Measurements from ENCODE around the gene LHFPL6. TPM values are rescaled to one million over a fixed set of nuclear protein-coding genes. Genes with fewer than 3 reads are reported as not detected.

Gene LHFPL6
- total RNA-seq = 100 to 1,000 TPM; 211 to 214 TPM
- 100 to 1,000 TPM in 1 of 2 donors, 10 to 100 TPM in 1; 58.1 to 127 TPM for polyA plus RNA-seq
- long read RNA-seq, donor 1, partial matches to known transcripts = 32 of 101 reads
- long read RNA-seq, donor 1, other reads (novel, unspliced or antisense) = 66 of 101 reads
- long read RNA-seq, donor 2, partial matches to known transcripts = 11 of 74 reads
- long read RNA-seq, donor 2, other reads (novel, unspliced or antisense) = 62 of 74 reads

DNA sequence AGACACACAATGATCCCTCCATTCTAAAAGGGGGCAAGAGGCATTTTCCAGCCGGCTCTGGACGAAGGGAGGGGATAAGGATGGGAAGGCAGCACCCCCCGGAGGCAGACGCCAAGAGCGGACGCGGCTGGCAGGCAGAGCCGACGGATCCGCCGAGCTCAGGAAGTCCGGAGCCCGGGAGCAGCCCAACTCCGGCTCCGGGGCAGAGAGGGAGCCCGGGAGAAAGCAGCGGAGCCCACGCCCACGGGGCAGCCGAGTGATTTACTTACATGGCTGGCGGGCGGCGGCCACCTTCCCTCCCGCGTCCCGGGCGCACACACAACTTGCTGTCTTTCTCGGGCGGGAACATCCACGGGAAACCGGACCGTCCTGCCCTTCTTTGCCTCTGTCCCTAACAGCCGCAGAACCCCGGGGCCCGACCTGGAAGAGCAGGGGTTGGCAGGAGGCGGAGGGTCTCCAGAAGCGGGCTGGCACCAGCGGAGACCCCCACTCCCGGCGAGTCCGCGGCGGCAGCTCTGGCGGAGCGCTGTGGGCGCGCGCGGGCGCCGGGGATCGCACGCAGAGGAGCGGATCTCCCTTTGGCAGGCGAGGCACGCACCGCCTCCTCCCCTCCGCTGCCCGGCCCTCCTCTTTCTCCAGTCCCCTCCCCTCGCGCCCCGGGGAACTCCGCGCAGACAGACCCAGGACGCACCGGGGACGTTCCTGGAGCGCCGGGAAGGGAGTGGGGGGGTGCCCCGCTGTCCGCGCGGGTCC lies at the start of gene LHFPL6:
TSS of gene LHFPL6 (minus strand) at position 580 of the 753 bp plus-strand sequence.
- H3K4me1 ChIP-seq (ENCODE audit: control insufficient read depth in 1 of 2, insufficient read depth in 2 of 2, low read length in 2 of 2) = no peaks in the 10 kb centered on the region
- 0% methylated on average over 44 to 73 of the region's 73 CpGs for WGBS, 2 donors
- peak; percentile 96 for ATAC-seq (ENCODE audit: low FRiP score)

DNA sequence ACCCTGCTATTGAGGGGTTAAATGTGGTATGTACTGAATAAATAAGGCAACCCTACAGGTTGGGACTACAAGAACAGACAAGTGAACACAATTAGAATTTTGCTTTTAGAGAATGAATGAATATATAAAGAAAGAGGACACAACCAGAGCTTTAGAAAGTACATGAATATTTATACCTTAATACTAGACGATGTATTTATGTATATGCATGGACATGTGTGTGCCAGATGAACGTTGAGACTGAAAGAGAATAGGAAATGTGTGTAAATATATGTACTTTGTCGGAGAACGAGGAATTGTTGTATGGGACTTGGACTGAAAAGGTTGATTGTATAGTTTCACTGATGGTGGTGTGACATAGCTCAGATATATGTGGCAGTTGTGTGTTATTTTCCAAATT lies 43.1 kb upstream of the LHFPL6 start:
- 72 to 76% methylated on average over 4 of the region's 4 CpGs for WGBS, 2 donors
- no peaks in the 10 kb centered on the region for H3K4me1 ChIP-seq (ENCODE audit: control insufficient read depth in 1 of 2, insufficient read depth in 2 of 2, low read length in 2 of 2)
- H3K4me3 ChIP-seq (ENCODE audit: low read length in 2 of 2) = no peak overlapping the region
- intact Hi-C loops (cut with DNase I) = no loop called here
- H3K9me3 ChIP-seq (ENCODE audit: control insufficient read depth, low read length) = no peaks in the 10 kb centered on the region
- no peaks in the 10 kb centered on the region for H3K36me3 ChIP-seq (ENCODE audit: control insufficient read depth in 1 of 2, insufficient read depth in 2 of 2, low read length in 1 of 2)
- no peak for DNase-seq
- H3K27ac ChIP-seq (ENCODE audit: low read depth in 1 of 2, low read length in 2 of 2) = no peak overlapping the region
- no peaks in the 10 kb centered on the region for H3K27me3 ChIP-seq (ENCODE audit: control insufficient read depth in 1 of 2, insufficient read depth in 2 of 2, low read length in 1 of 2)
- no peak for ATAC-seq (ENCODE audit: low FRiP score)

More for the DNA sequence above, at the start of gene LHFPL6:
- DNase-seq = peak; percentile 92 to 95
- Histone ChIP-seq H3K27ac (ENCODE audit: low read depth in 1 of 2, low read length in 2 of 2) (peak within 1 kb of the TSS; percentile 39 to 76), H3K4me3 (ENCODE audit: low read length in 2 of 2) (peak within 1 kb of the TSS; percentile 85 to 90), H3K36me3 (ENCODE audit: control insufficient read depth in 1 of 2, insufficient read depth in 2 of 2, low read length in 1 of 2) (no peaks in the 10 kb centered on the region), H3K27me3 (ENCODE audit: control insufficient read depth in 1 of 2, insufficient read depth in 2 of 2, low read length in 1 of 2) (no peaks in the 10 kb centered on the region), H3K9me3 (ENCODE audit: control insufficient read depth, low read length) (no peaks in the 10 kb centered on the region)
- intact Hi-C loops (cut with DNase I) = loop anchor here (2.0 to 5.0 kb wide), 4 partner anchors 75 to 330 kb away; no protein-coding TSS in a partner anchor

- Histone ChIP-seq H3K4me3 (ENCODE audit: low read length in 2 of 2) (no peak overlapping the region), H3K27me3 (ENCODE audit: control insufficient read depth in 1 of 2, insufficient read depth in 2 of 2, low read length in 1 of 2) (no peaks in the 10 kb centered on the region), H3K4me1 (ENCODE audit: control insufficient read depth in 1 of 2, insufficient read depth in 2 of 2, low read length in 2 of 2) (no peaks in the 10 kb centered on the region), H3K27ac (ENCODE audit: low read depth in 1 of 2, low read length in 2 of 2) (no peak overlapping the region), H3K36me3 (ENCODE audit: control insufficient read depth in 1 of 2, insufficient read depth in 2 of 2, low read length in 1 of 2) (no peaks in the 10 kb centered on the region), H3K9me3 (ENCODE audit: control insufficient read depth, low read length) (peaks cover 3% of the 10 kb centered on the region)
- intact Hi-C loops (cut with DNase I) = no loop called here
- DNase-seq = no peak
- WGBS, 2 donors = 81 to 86% methylated on average over 1 of the region's 1 CpG
- no peak for ATAC-seq (ENCODE audit: low FRiP score)
Measured at GRCh38 chr13:39641645-39642044, 38.7 kb upstream of the LHFPL6 start.

GRCh38 chr13:39637890-39638289 lies 34.9 kb upstream of the LHFPL6 start:
- Histone ChIP-seq H3K27ac (ENCODE audit: low read depth in 1 of 2, low read length in 2 of 2) (no peak overlapping the region), H3K27me3 (ENCODE audit: control insufficient read depth in 1 of 2, insufficient read depth in 2 of 2, low read length in 1 of 2) (no peaks in the 10 kb centered on the region), H3K36me3 (ENCODE audit: control insufficient read depth in 1 of 2, insufficient read depth in 2 of 2, low read length in 1 of 2) (no peaks in the 10 kb centered on the region), H3K4me3 (ENCODE audit: low read length in 2 of 2) (no peak overlapping the region), H3K9me3 (ENCODE audit: control insufficient read depth, low read length) (peaks cover 3% of the 10 kb centered on the region), H3K4me1 (ENCODE audit: control insufficient read depth in 1 of 2, insufficient read depth in 2 of 2, low read length in 2 of 2) (no peaks in the 10 kb centered on the region)
- intact Hi-C loops (cut with DNase I) = no loop called here
- DNase-seq (no peak), ATAC-seq (ENCODE audit: low FRiP score) (no peak)
- 87 to 91% methylated on average over 3 of the region's 3 CpGs for WGBS, 2 donors

DNA sequence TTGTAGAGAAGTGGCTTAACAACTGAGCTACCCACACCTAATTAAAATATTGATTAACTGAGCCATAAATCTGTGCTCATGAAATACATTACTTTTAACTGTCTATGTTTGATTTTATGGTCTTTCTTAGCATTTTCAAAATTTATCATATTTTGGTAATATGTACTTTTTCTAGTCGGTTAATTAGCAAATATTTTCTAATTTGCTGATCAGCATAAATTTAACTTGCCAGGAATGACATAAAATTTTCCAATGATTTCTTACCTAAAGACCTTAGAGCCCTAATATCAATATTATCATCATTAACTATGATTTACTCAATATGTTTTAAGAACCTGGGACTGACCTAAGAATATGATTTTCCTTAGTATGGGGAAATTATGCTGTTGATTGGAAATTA lies 32.6 kb upstream of the LHFPL6 start:
- DNase-seq (no peak), ATAC-seq (ENCODE audit: low FRiP score) (no peak)
- H3K4me3 ChIP-seq (ENCODE audit: low read length in 2 of 2) = no peak overlapping the region
- H3K27me3 ChIP-seq (ENCODE audit: control insufficient read depth in 1 of 2, insufficient read depth in 2 of 2, low read length in 1 of 2) = peaks cover 0 to 3% of the 10 kb centered on the region in 2 donors
- intact Hi-C loops (cut with DNase I) = no loop called here
- 87 to 92% methylated on average over 1 of the region's 1 CpG for WGBS, 2 donors
- H3K9me3 ChIP-seq (ENCODE audit: control insufficient read depth, low read length) = peaks cover 6% of the 10 kb centered on the region
- no peaks in the 10 kb centered on the region for H3K36me3 ChIP-seq (ENCODE audit: control insufficient read depth in 1 of 2, insufficient read depth in 2 of 2, low read length in 1 of 2)
- no peaks in the 10 kb centered on the region for H3K4me1 ChIP-seq (ENCODE audit: control insufficient read depth in 1 of 2, insufficient read depth in 2 of 2, low read length in 2 of 2)
- no peak overlapping the region for H3K27ac ChIP-seq (ENCODE audit: low read depth in 1 of 2, low read length in 2 of 2)

DNA sequence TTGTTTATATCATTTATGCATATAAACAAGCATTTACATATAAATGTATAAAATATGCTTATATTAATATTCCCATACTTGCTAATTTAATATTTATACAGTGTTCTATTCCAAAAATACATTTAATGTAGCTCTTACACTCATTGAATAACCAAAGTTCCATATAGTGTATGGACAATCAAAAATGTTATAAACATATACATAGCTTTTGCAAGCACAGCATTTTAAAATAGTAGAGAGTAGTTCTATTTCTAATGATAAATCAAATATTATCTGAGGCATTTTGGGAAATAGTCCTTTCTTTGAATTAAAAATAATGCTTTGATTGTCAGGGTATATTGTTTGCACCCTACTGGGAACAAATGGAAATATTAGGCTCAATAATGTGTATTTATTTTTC lies 30.0 kb upstream of the LHFPL6 start:
- no peaks in the 10 kb centered on the region for H3K36me3 ChIP-seq (ENCODE audit: control insufficient read depth in 1 of 2, insufficient read depth in 2 of 2, low read length in 1 of 2)
- no peak overlapping the region for H3K4me3 ChIP-seq (ENCODE audit: low read length in 2 of 2)
- H3K27ac ChIP-seq (ENCODE audit: low read depth in 1 of 2, low read length in 2 of 2) = no peak overlapping the region
- H3K27me3 ChIP-seq (ENCODE audit: control insufficient read depth in 1 of 2, insufficient read depth in 2 of 2, low read length in 1 of 2) = peaks cover 0 to 3% of the 10 kb centered on the region in 2 donors
- ATAC-seq (ENCODE audit: low FRiP score) (no peak), DNase-seq (no peak)
- H3K9me3 ChIP-seq (ENCODE audit: control insufficient read depth, low read length) = peaks cover 6% of the 10 kb centered on the region
- intact Hi-C loops (cut with DNase I) = no loop called here
- H3K4me1 ChIP-seq (ENCODE audit: control insufficient read depth in 1 of 2, insufficient read depth in 2 of 2, low read length in 2 of 2) = no peaks in the 10 kb centered on the region

DNA sequence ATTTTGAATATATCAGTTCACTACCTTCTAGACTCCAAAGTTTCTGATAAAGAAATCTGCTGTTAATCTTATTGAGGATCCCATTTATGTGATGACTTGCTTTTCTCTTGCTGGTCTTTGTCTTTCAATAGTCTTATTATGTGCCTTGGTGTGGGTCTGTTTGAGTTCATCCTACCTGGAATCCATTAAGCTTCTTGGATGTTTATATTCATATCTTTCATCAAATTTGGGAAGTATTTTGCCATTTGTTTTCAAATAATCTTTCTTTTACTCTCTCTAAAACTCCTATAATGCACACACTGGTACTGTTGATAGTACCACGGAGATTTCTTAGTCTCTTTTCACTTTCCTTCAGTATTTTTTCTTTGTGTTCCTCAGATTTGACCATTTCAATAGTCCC lies 28.3 kb upstream of the LHFPL6 start:
- H3K9me3 ChIP-seq (ENCODE audit: control insufficient read depth, low read length) = peaks cover 4% of the 10 kb centered on the region
- peaks cover 0 to 3% of the 10 kb centered on the region in 2 donors for H3K27me3 ChIP-seq (ENCODE audit: control insufficient read depth in 1 of 2, insufficient read depth in 2 of 2, low read length in 1 of 2)
- no peak overlapping the region for H3K4me3 ChIP-seq (ENCODE audit: low read length in 2 of 2)
- H3K4me1 ChIP-seq (ENCODE audit: control insufficient read depth in 1 of 2, insufficient read depth in 2 of 2, low read length in 2 of 2) = no peaks in the 10 kb centered on the region
- no peak for ATAC-seq (ENCODE audit: low FRiP score)
- DNase-seq = no peak
- H3K27ac ChIP-seq (ENCODE audit: low read depth in 1 of 2, low read length in 2 of 2) = no peak overlapping the region
- WGBS, 2 donors = 75 to 95% methylated on average over 1 of the region's 1 CpG
- intact Hi-C loops (cut with DNase I) = no loop called here
- H3K36me3 ChIP-seq (ENCODE audit: control insufficient read depth in 1 of 2, insufficient read depth in 2 of 2, low read length in 1 of 2) = no peaks in the 10 kb centered on the region

GRCh38 chr13:39623466-39623865 lies 20.5 kb upstream of the LHFPL6 start:
- Histone ChIP-seq H3K4me3 (ENCODE audit: low read length in 2 of 2) (no peak overlapping the region), H3K36me3 (ENCODE audit: control insufficient read depth in 1 of 2, insufficient read depth in 2 of 2, low read length in 1 of 2) (no peaks in the 10 kb centered on the region), H3K4me1 (ENCODE audit: control insufficient read depth in 1 of 2, insufficient read depth in 2 of 2, low read length in 2 of 2) (no peaks in the 10 kb centered on the region), H3K27ac (ENCODE audit: low read depth in 1 of 2, low read length in 2 of 2) (no peak overlapping the region), H3K27me3 (ENCODE audit: control insufficient read depth in 1 of 2, insufficient read depth in 2 of 2, low read length in 1 of 2) (no peaks in the 10 kb centered on the region), H3K9me3 (ENCODE audit: control insufficient read depth, low read length) (no peaks in the 10 kb centered on the region)
- WGBS, 2 donors = 78 to 90% methylated on average over 1 of the region's 1 CpG
- DNase-seq (no peak), ATAC-seq (ENCODE audit: low FRiP score) (no peak)
- intact Hi-C loops (cut with DNase I) = no loop called here

- no peak for DNase-seq
- H3K4me1 ChIP-seq (ENCODE audit: control insufficient read depth in 1 of 2, insufficient read depth in 2 of 2, low read length in 2 of 2) = no peaks in the 10 kb centered on the region
- no peak for ATAC-seq (ENCODE audit: low FRiP score)
- no peak overlapping the region for H3K27ac ChIP-seq (ENCODE audit: low read depth in 1 of 2, low read length in 2 of 2)
- no peaks in the 10 kb centered on the region for H3K36me3 ChIP-seq (ENCODE audit: control insufficient read depth in 1 of 2, insufficient read depth in 2 of 2, low read length in 1 of 2)
- H3K9me3 ChIP-seq (ENCODE audit: control insufficient read depth, low read length) = no peaks in the 10 kb centered on the region
- 59 to 73% methylated on average over 1 of the region's 1 CpG for WGBS, 2 donors
- H3K4me3 ChIP-seq (ENCODE audit: low read length in 2 of 2) = no peak overlapping the region
- H3K27me3 ChIP-seq (ENCODE audit: control insufficient read depth in 1 of 2, insufficient read depth in 2 of 2, low read length in 1 of 2) = no peaks in the 10 kb centered on the region
- intact Hi-C loops (cut with DNase I) = loop anchor here (5.0 to 10.0 kb wide), 2 partner anchors 354 to 566 kb away; no protein-coding TSS in a partner anchor
Measured at GRCh38 chr13:39618561-39618960, 15.6 kb upstream of the LHFPL6 start.

Data from aorta (tissue), 5 donors.